ENCODE measurements around the gene PRKAR1B. TPM values are rescaled to one million over a fixed set of nuclear protein-coding genes. Genes with fewer than 3 reads are reported as not detected.

The PRKAR1B gene
- total RNA-seq, 1 experiment from 2014 or later, result 27.2 TPM

- no peak for TF ChIP-seq CTCF (conservative IDR thresholded peaks at IDR 0.05; ENCODE audit: low read depth, low read length)
- no peak for TF ChIP-seq EZH2 (IDR thresholded peaks at IDR 0.05; ENCODE audit: borderline replicate concordance, low read depth, low read length, poor library complexity, severe bottlenecking)
- intact Hi-C loops (cut with micrococcal nuclease; ENCODE audit: unreplicated experiment), result no loop called here
- Histone ChIP-seq H3K4me3 (ENCODE audit: low read depth, low read length, poor library complexity, severe bottlenecking) (no peak overlapping the region), H3K27me3 (replicated peaks; ENCODE audit: insufficient read depth, low read depth, low read length, poor library complexity) (no peaks in the 10 kb centered on the region), H3K27ac (ENCODE audit: low read depth, low read length, poor library complexity, severe bottlenecking) (no peak overlapping the region), H3K36me3 (ENCODE audit: insufficient read depth, low read length, poor library complexity, severe bottlenecking) (peaks cover 63% of the 10 kb centered on the region), H3K9me3 (ENCODE audit: low read depth, low read length, poor library complexity, severe bottlenecking) (no peaks in the 10 kb centered on the region), H3K4me1 (ENCODE audit: insufficient read depth, low read length, poor library complexity, severe bottlenecking) (no peaks in the 10 kb centered on the region)
- POLR2A ChIA-PET (ENCODE audit: low non-redundant PET), result no interaction called here
- BruUV-seq (replicated peaks), result no TSS peak
- no peak for DNase-seq (ENCODE audit: low spot score)
- CTCF ChIA-PET, result no interaction called here
Measured at GRCh38 chr7:760006-760405, 32.9 kb upstream of the PRKAR1B start.

- H3K36me3 ChIP-seq (ENCODE audit: insufficient read depth, low read length, poor library complexity, severe bottlenecking), result peaks cover 63% of the 10 kb centered on the region
- intact Hi-C loops (cut with micrococcal nuclease; ENCODE audit: unreplicated experiment), result no loop called here
- no peaks in the 10 kb centered on the region for H3K27me3 ChIP-seq (replicated peaks; ENCODE audit: insufficient read depth, low read depth, low read length, poor library complexity)
- H3K27ac ChIP-seq (ENCODE audit: low read depth, low read length, poor library complexity, severe bottlenecking), result no peak overlapping the region
- no peaks in the 10 kb centered on the region for H3K9me3 ChIP-seq (ENCODE audit: low read depth, low read length, poor library complexity, severe bottlenecking)
- ChIA-PET POLR2A (ENCODE audit: low non-redundant PET) (no interaction called here), CTCF (no interaction called here)
- BruUV-seq (replicated peaks), result no TSS peak
- DNase-seq (ENCODE audit: low spot score), result no peak
- no peak overlapping the region for H3K4me3 ChIP-seq (ENCODE audit: low read depth, low read length, poor library complexity, severe bottlenecking)
- no peaks in the 10 kb centered on the region for H3K4me1 ChIP-seq (ENCODE audit: insufficient read depth, low read length, poor library complexity, severe bottlenecking)
- TF ChIP-seq CTCF (conservative IDR thresholded peaks at IDR 0.05; ENCODE audit: low read depth, low read length) (no peak), EZH2 (IDR thresholded peaks at IDR 0.05; ENCODE audit: borderline replicate concordance, low read depth, low read length, poor library complexity, severe bottlenecking) (no peak)
Measured at GRCh38 chr7:759569-759968, 32.5 kb upstream of the PRKAR1B start.

GRCh38 chr7:757741-758163 lies 30.7 kb upstream of the PRKAR1B start:
- no TSS peak for BruUV-seq (replicated peaks)
- Histone ChIP-seq H3K27me3 (replicated peaks; ENCODE audit: insufficient read depth, low read depth, low read length, poor library complexity) (no peaks in the 10 kb centered on the region), H3K36me3 (ENCODE audit: insufficient read depth, low read length, poor library complexity, severe bottlenecking) (peaks cover 50% of the 10 kb centered on the region), H3K27ac (ENCODE audit: low read depth, low read length, poor library complexity, severe bottlenecking) (no peak overlapping the region), H3K4me3 (ENCODE audit: low read depth, low read length, poor library complexity, severe bottlenecking) (no peak overlapping the region), H3K4me1 (ENCODE audit: insufficient read depth, low read length, poor library complexity, severe bottlenecking) (no peaks in the 10 kb centered on the region), H3K9me3 (ENCODE audit: low read depth, low read length, poor library complexity, severe bottlenecking) (no peaks in the 10 kb centered on the region)
- ChIA-PET POLR2A (ENCODE audit: low non-redundant PET) (no interaction called here), CTCF (no interaction called here)
- no peak for TF ChIP-seq CTCF (conservative IDR thresholded peaks at IDR 0.05; ENCODE audit: low read depth, low read length)
- TF ChIP-seq EZH2 (IDR thresholded peaks at IDR 0.05; ENCODE audit: borderline replicate concordance, low read depth, low read length, poor library complexity, severe bottlenecking), result no peak
- intact Hi-C loops (cut with micrococcal nuclease; ENCODE audit: unreplicated experiment), result no loop called here
- no peak for DNase-seq (ENCODE audit: low spot score)

Measured in A673 (cell line).